Measurements from ENCODE around the gene MTERF2. TPM values are rescaled to one million over a fixed set of nuclear protein-coding genes. Genes with fewer than 3 reads are reported as not detected.

The MTERF2 gene
- total and polyA plus RNA-seq, 10 of the 15 experiments (the other 5 are each of a cell fraction or from before 2014, with no cell fraction given) = 2.1 to 9.8 (median 6.7) TPM

DNA sequence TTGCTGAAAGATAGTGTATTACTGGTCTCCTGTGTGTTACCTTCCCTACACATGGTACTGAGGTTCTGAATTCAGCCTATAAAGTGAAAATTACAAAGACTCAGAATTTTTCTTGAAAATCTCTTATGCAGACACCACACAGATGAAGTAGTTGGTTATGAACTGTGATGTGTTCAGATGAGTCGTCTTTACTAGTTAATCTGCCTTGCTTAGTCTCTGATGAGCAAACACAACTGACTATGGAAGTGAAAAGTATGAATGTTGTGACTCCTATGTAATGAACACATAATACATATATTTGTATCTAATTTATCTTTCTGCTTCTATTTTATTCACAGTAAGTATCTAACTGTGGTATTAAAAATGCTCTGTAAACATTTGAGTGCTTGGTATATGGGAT lies 4.7 kb downstream of the MTERF2 start:
- Histone ChIP-seq H4K20me1 (ENCODE audit: control insufficient read depth, insufficient read depth) (no peaks in the 10 kb centered on the region), H3K9me3 (replicated peaks; ENCODE audit: control insufficient read depth, insufficient read depth, low read length) (no peaks in the 10 kb centered on the region), H3K27me3 (replicated peaks in 1 of 2; ENCODE audit: control insufficient read depth in 2 of 2, insufficient read depth in 2 of 2, low read length in 1 of 2) (no peaks in the 10 kb centered on the region), H3K4me2 (ENCODE audit: control insufficient read depth, insufficient read depth) (no peak overlapping the region), H3K36me3 (ENCODE audit: control insufficient read depth in 2 of 2, insufficient read depth in 2 of 2, low read length in 1 of 2) (no peaks in the 10 kb centered on the region), H3K4me1 (ENCODE audit: control insufficient read depth, insufficient read depth, low read length) (0 out of 2 replicates have a peak, but pooled peaks cover 5% of the 10 kb centered on the region), H3K27ac (ENCODE audit: control insufficient read depth, insufficient read depth) (no peak overlapping the region), H3K9ac (ENCODE audit: control insufficient read depth, insufficient read depth, low read length) (no peak overlapping the region), H3K4me3 (no peak overlapping the region), H2AFZ (ENCODE audit: control insufficient read depth, low read depth, low read length) (no peak overlapping the region), H3K79me2 (ENCODE audit: control insufficient read depth, insufficient read depth, low read length) (peaks cover 4% of the 10 kb centered on the region)
- ChIA-PET RAD21 (ENCODE audit: unreplicated experiment) (interaction anchor here (0.6 kb wide), 1 partner anchor 17 kb away, joined by 3 read pairs; no protein-coding TSS in a partner anchor), CTCF (interaction anchor here (1.3 kb wide), 1 partner anchor 11 kb away, joined by 3 read pairs; no protein-coding TSS in a partner anchor), SMC1A (ENCODE audit: uncharacterized antibody, unreplicated experiment) (no interaction called here), POLR2A (no interaction called here)
- WGBS (ENCODE audit: insufficient coverage, insufficient replicate concordance, low lambda C conversion rate, missing lambda C conversion rate) = 52% methylated on average over 1 of the region's 1 CpG
- no TSS peak for BruUV-seq (replicated peaks)
- ATAC-seq = no peak
- FAIRE-seq = no peak
- DNase-seq (ENCODE audit: low read depth, low spot score) = no peak
- in situ Hi-C loops (cut with MboI) = no loop called here
- intact Hi-C loops (cut with micrococcal nuclease; ENCODE audit: unreplicated experiment) = no loop called here
- no peak for TF ChIP-seq FOXM1 (IDR thresholded peaks at IDR 0.05; ENCODE audit: low read depth, low read length)
- no peak for TF ChIP-seq SIX5 (IDR thresholded peaks at IDR 0.05; ENCODE audit: low read depth, low read length, severe bottlenecking)
- TF ChIP-seq BACH1 (IDR thresholded peaks at IDR 0.05; ENCODE audit: borderline replicate concordance) = no peak
- no peak for TF ChIP-seq E2F4 (IDR thresholded peaks at IDR 0.05; ENCODE audit: low read depth, low read length)
- TF ChIP-seq NFXL1 (IDR thresholded peaks at IDR 0.05; ENCODE audit: borderline replicate concordance) = no peak
- TF ChIP-seq NKRF (conservative IDR thresholded peaks at IDR 0.05) = no peak
- TF ChIP-seq CUX1 (IDR thresholded peaks at IDR 0.05; ENCODE audit: insufficient replicate concordance, low read depth, low read length) = no peak
- TF ChIP-seq HDAC6 (IDR thresholded peaks at IDR 0.05; ENCODE audit: unreplicated experiment) = no peak
- no peak for TF ChIP-seq CBFB (IDR thresholded peaks at IDR 0.05; ENCODE audit: low read depth)
- no peak for TF ChIP-seq WRNIP1 (IDR thresholded peaks at IDR 0.05; ENCODE audit: borderline replicate concordance, low read depth, low read length)
- TF ChIP-seq ZSCAN29 (IDR thresholded peaks at IDR 0.05) = no peak
- TF ChIP-seq DPF2 (IDR thresholded peaks at IDR 0.05) = no peak
- no peak for TF ChIP-seq STAT3 (IDR thresholded peaks at IDR 0.05; ENCODE audit: low read depth, low read length)
- no peak for TF ChIP-seq TCF12 (IDR thresholded peaks at IDR 0.05; ENCODE audit: low read depth, low read length)

All from GM12878 (cell line).